GM13976 (cell line): Measurements from ENCODE around the gene TMEM59L.

ENCODE experiments used
- DNase-seq: peaks from one replicate; pipeline ENCODE4 v3.0.0; 2012; ENCODE audit warnings: low spot score
- CTCF ChIP-seq: IDR thresholded peaks from 2 replicates; pipeline ENCODE4 v1.5.1; 2012; ENCODE audit warnings: borderline replicate concordance, mild to moderate bottlenecking; ENCODE audit not compliant: insufficient read depth; ENCODE audit errors: extremely low read depth, missing control alignments, control extremely low read depth
- in situ Hi-C: fragments of 300-500 bp; cut with MboI; formaldehyde crosslinking; loops from one replicate; pipeline ENCODE4 v1.12.0; 2022; ENCODE audit warnings: low sequenced_read_pairs, mixed read lengths, inconsistent platforms; ENCODE audit not compliant: unreplicated experiment

The TMEM59L gene

GRCh38 chr19:18649371-18650020 lies 36.8 kb downstream of the TMEM59L start:
- in situ Hi-C loops, result no loop called here
- no peak for TF ChIP-seq CTCF
- DNase-seq, result no peak

- no peak for TF ChIP-seq CTCF
- in situ Hi-C loops, result no loop called here
- no peak for DNase-seq
Observed at GRCh38 chr19:18650021-18650390, 37.3 kb downstream of the TMEM59L start.

- TF ChIP-seq CTCF, result no peak
- no peak for DNase-seq
Observed at GRCh38 chr19:18650468-18651041, 37.9 kb downstream of the TMEM59L start.

GRCh38 chr19:18651300-18651699 lies 38.6 kb downstream of the TMEM59L start:
- no peak for DNase-seq
- in situ Hi-C loops, result no loop called here

More at GRCh38 chr19:18650468-18651041, 37.9 kb downstream of the TMEM59L start:
- in situ Hi-C loops, result no loop called here

GRCh38 chr19:18651733-18652132 lies 39.1 kb downstream of the TMEM59L start:
- TF ChIP-seq CTCF, result no peak
- in situ Hi-C loops, result no loop called here
- DNase-seq, result no peak

More at GRCh38 chr19:18651300-18651699, 38.6 kb downstream of the TMEM59L start:
- TF ChIP-seq CTCF, result no peak

GRCh38 chr19:18653853-18654252 lies 41.2 kb downstream of the TMEM59L start:
- in situ Hi-C loops, result no loop called here
- DNase-seq, result no peak
- no peak for TF ChIP-seq CTCF

- in situ Hi-C loops, result no loop called here
- TF ChIP-seq CTCF, result no peak
- no peak for DNase-seq
Observed at GRCh38 chr19:18654469-18654868, 41.8 kb downstream of the TMEM59L start.
